Right lung (tissue), 5 donors: Measurements from ENCODE around the gene PDE4DIP. TPM values are rescaled to one million over a fixed set of nuclear protein-coding genes. Genes with fewer than 3 reads are reported as not detected.
"Not testable (repeated sequence)": the region's sequence is repeated elsewhere in the genome, so short reads cannot be mapped to it uniquely, and the experiment has no call there.

Experiments used
- DNase-seq, 2 donors: peaks; one replicate each; pipeline ENCODE4 v3.0.0-alpha.2; 2013
- polyA plus RNA-seq, 5 donors: library from polyadenylated mRNA; unstranded; fragments of 120-200 nt; gene quantifications; one replicate each; pipeline versions ENCODE4 v1.2.1 to v1.2.3, GENCODE V29; 2013; ENCODE audit warnings: inconsistent platforms in 1 of 5, low replicate concordance in 1 of 5; ENCODE audit not compliant: insufficient read length in 5 of 5, insufficient read depth in 1 of 5

PDE4DIP gene
- polyA plus RNA-seq, 5 donors = 43.0 to 78.7 (median 61.9) TPM

- DNase-seq = not testable (repeated sequence)
Measured at GRCh38 chr1:149043056-149043455, 198.8 kb downstream of the PDE4DIP start.

DNA sequence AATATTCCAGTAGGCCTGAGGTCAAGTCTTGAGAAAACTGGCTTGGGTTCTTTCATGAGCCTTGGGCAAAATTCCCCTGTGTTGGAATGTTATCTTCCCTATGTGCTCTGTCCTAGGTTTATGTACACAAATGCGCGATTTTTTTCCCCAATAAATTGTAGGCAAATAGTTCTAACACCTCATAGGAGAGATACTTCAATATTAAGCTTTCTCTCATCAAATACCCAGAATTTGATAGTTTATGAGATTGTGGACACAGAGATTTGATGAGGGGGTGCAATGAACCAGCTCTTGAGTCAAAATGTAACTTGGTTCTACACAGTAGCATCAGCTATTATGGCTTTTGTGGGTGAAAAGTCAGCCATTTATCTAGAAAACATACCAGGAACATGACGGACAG, 220.4 kb downstream of the PDE4DIP start:
- not testable (repeated sequence) for DNase-seq

GRCh38 chr1:149075505-149076127, 231.4 kb downstream of the PDE4DIP start:
- DNase-seq = not testable (repeated sequence)

Other genes starting within 250 kb of the PDE4DIP start
- gene NBPF14, start 248.4 kb upstream of the PDE4DIP start, polyA plus RNA-seq = 10 to 100 TPM; 13.0 to 21.8 (median 18.7) TPM
- gene NUDT4B, start 95.7 kb upstream of the PDE4DIP start, polyA plus RNA-seq = 1 to 10 TPM in 1 of 5 donors, under 1 TPM in 3, not detected in 1; 0.27 to 1.7 (median 0.53) TPM